Measurements from ENCODE around the gene GNRHR.

GNRHR gene

DNA sequence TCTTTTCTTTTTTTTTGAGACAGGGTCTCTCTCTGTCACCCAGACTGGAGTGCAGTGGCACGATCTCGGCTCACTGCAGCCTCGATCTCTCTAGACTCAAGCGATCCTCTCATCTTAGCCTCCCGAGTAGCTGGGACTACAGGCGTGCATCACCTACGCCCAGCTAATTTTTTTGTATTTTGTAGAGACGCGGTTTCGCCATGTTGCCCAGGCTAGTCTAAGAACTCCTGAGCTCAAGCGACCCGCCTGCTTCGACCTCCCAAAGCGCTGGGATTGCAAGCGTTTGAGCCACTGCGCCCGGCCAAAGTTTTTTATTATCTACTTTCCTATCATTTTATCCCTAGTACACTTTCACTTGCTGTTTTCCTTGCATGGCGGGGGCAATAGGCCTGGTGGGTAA lies 54.6 kb downstream of the GNRHR start:
- no peak for DNase-seq

GRCh38 chr4:67697860-67698687 lies 56.1 kb downstream of the GNRHR start:
- no peak for DNase-seq

- no peak for DNase-seq
Observed at GRCh38 chr4:67696061-67696460, 58.1 kb downstream of the GNRHR start.

- no peak for DNase-seq
Observed at GRCh38 chr4:67694662-67695061, 59.5 kb downstream of the GNRHR start.

DNA sequence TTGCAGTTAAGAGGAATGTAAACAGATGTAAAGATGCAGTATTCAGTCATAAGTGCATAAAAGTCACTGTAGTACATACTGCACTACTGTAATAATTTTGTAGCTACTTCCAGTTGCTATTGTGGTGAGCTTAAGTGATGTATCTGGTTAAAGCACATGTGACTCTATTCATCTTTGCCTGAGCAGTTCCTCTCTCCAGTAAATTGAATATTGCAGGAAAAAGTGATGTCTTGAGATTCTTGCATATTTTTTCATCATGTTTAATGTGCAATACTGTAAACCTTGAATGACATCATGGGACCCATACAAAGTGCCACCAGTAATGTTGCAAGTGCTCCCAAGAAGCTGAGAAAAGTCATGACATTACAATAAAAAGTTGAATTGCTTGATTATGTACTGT lies 62.9 kb downstream of the GNRHR start:
- no peak for DNase-seq

Data from SIG-M5 (cell line).